ENCODE data around the gene BCORL1.

DNA sequence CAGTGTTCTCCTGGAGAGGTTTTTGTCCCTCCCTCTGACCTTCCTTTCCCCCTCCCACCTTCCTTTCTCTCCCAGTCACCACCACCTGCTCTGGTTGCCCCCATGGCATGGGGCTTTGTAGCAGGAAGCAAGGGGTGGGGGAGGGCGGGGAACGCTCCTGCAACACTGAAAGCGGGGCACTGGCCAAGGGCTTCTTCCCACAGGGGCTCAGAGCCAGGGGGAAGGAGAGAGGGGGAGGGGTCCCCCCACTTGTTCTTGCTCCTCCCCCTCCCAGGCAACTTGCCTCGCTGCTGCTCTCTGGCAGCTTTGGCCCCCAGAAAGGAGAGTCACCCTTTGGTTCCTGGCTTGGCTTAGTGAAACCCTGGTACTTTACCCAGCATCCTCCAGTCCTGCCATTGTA lies 48.4 kb downstream of the BCORL1 start:
- TF ChIP-seq, protein P1, sequence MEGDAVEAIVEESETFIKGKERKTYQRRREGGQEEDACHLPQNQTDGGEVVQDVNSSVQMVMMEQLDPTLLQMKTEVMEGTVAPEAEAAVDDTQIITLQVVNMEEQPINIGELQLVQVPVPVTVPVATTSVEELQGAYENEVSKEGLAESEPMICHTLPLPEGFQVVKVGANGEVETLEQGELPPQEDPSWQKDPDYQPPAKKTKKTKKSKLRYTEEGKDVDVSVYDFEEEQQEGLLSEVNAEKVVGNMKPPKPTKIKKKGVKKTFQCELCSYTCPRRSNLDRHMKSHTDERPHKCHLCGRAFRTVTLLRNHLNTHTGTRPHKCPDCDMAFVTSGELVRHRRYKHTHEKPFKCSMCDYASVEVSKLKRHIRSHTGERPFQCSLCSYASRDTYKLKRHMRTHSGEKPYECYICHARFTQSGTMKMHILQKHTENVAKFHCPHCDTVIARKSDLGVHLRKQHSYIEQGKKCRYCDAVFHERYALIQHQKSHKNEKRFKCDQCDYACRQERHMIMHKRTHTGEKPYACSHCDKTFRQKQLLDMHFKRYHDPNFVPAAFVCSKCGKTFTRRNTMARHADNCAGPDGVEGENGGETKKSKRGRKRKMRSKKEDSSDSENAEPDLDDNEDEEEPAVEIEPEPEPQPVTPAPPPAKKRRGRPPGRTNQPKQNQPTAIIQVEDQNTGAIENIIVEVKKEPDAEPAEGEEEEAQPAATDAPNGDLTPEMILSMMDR (IDR thresholded peaks at IDR 0.05) = no peak
- no peak for TF ChIP-seq POLR2A (IDR thresholded peaks at IDR 0.05)

All from esophagus squamous epithelium (tissue), 4 donors.